Activated B cell treated with CpG ODN at 0.5 μM for 24 hours (primary cell): Measurements from ENCODE around the gene TMEM225B. TPM values are rescaled to one million over a fixed set of nuclear protein-coding genes. Genes with fewer than 3 reads are reported as not detected.
"Not testable (repeated sequence)": the region's sequence is repeated elsewhere in the genome, so short reads cannot be mapped to it uniquely, and the experiment has no call there.

ENCODE experiments used
- ATAC-seq: fragments of 200-7000 bp; cut with Tn5 transposase; one replicate; pipeline ENCODE4 v1.10.0; 2021; ENCODE audit warnings: low read depth, mild to moderate bottlenecking, moderate library complexity
- CTCF ChIA-PET: fragments of 350-600 bp; sonication (Branson Sonifier 250); formaldehyde crosslinking; loops from one replicate; lab custom pipeline; 2021; ENCODE audit warnings: antibody characterized with exemption; lab: Charles Lee
- POLR2A ChIA-PET: fragments of 350-600 bp; sonication (Branson Sonifier 250); formaldehyde crosslinking; loops from one replicate; lab custom pipeline; 2021; ENCODE audit warnings: antibody characterized with exemption; lab: Charles Lee
- DNase-seq: peaks from one replicate; pipeline ENCODE4 v3.0.0; 2022
- H3K27ac Mint-ChIP-seq: one replicate; pipeline ENCODE4 v1.8.0; 2020; ENCODE audit warnings: mixed read lengths
- H3K27me3 Mint-ChIP-seq: one replicate; pipeline ENCODE4 v1.8.0; 2021; ENCODE audit warnings: mixed read lengths
- H3K36me3 Mint-ChIP-seq: one replicate; pipeline ENCODE4 v1.8.0; 2021; ENCODE audit warnings: low read depth, mixed read lengths
- H3K4me1 Mint-ChIP-seq: one replicate; pipeline ENCODE4 v1.8.0; 2021; ENCODE audit warnings: mixed read lengths
- H3K4me3 Mint-ChIP-seq: one replicate; pipeline ENCODE4 v1.8.0; 2020; ENCODE audit warnings: mild to moderate bottlenecking, mixed read lengths
- H3K9me3 Mint-ChIP-seq: one replicate; pipeline ENCODE4 v1.8.0; 2020; ENCODE audit warnings: mixed read lengths
- intact Hi-C: fragments of 100-400 bp; cut with micrococcal nuclease; formaldehyde crosslinking; loops from one replicate; pipeline ENCODE4 v1.15.1; 2024
- total RNA-seq: library from RNA; stranded (reverse); gene quantifications from 2 replicates; pipeline ENCODE4 v1.2.3, GENCODE V29; 2022
- TF ChIP-seq, protein P1 (sequence below): fragments of 200-600 bp; IDR thresholded peaks from one replicate; pipeline ENCODE4 v1.8.0; 2022; ENCODE audit warnings: antibody characterized with exemption, mild to moderate bottlenecking

Gene TMEM225B
- total RNA-seq, 1 donor from 2014 or later: 0.53 TPM

GRCh38 chr7:99631295-99632109 is 33.4 kb downstream of the TMEM225B start:
- intact Hi-C loops: no loop called here
- POLR2A ChIA-PET: interaction anchor here (1.0 kb wide), 1 partner anchor 15 kb away, joined by 3 read pairs; the partner anchor contains the start of gene ZSCAN25

GRCh38 chr7:99637414-99637813 is 39.3 kb downstream of the TMEM225B start:
- H3K27ac Mint-ChIP-seq, CTCF ChIA-PET, intact Hi-C loops, ATAC-seq, H3K27me3 Mint-ChIP-seq, H3K4me1 Mint-ChIP-seq, POLR2A ChIA-PET, DNase-seq, H3K9me3 Mint-ChIP-seq, H3K4me3 Mint-ChIP-seq: not testable (repeated sequence)
- peaks cover 29% of the 10 kb centered on the region for H3K36me3 Mint-ChIP-seq

More at GRCh38 chr7:99631295-99632109, 33.4 kb downstream of the TMEM225B start:
- CTCF ChIA-PET: no interaction called here
- ATAC-seq (no peak), DNase-seq (no peak)
- Mint-ChIP-seq H3K4me1 (no peaks in the 10 kb centered on the region), H3K27me3 (no peaks in the 10 kb centered on the region), H3K9me3 (no peaks in the 10 kb centered on the region), H3K4me3 (no peak overlapping the region), H3K36me3 (peaks cover 59% of the 10 kb centered on the region), H3K27ac (no peak overlapping the region)
- TF ChIP-seq, protein P1, sequence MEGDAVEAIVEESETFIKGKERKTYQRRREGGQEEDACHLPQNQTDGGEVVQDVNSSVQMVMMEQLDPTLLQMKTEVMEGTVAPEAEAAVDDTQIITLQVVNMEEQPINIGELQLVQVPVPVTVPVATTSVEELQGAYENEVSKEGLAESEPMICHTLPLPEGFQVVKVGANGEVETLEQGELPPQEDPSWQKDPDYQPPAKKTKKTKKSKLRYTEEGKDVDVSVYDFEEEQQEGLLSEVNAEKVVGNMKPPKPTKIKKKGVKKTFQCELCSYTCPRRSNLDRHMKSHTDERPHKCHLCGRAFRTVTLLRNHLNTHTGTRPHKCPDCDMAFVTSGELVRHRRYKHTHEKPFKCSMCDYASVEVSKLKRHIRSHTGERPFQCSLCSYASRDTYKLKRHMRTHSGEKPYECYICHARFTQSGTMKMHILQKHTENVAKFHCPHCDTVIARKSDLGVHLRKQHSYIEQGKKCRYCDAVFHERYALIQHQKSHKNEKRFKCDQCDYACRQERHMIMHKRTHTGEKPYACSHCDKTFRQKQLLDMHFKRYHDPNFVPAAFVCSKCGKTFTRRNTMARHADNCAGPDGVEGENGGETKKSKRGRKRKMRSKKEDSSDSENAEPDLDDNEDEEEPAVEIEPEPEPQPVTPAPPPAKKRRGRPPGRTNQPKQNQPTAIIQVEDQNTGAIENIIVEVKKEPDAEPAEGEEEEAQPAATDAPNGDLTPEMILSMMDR: no peak

- ATAC-seq (no peak), DNase-seq (no peak)
- POLR2A ChIA-PET: no interaction called here
- no peaks in the 10 kb centered on the region for H3K27me3 Mint-ChIP-seq
- H3K9me3 Mint-ChIP-seq: no peaks in the 10 kb centered on the region
- peaks cover 28% of the 10 kb centered on the region for H3K36me3 Mint-ChIP-seq
- TF ChIP-seq, protein P1: no peak
- H3K4me1 Mint-ChIP-seq: no peaks in the 10 kb centered on the region
- intact Hi-C loops: no loop called here
- H3K27ac Mint-ChIP-seq: no peak overlapping the region
- H3K4me3 Mint-ChIP-seq: no peak overlapping the region
- CTCF ChIA-PET: no interaction called here
These were observed 40.7 kb downstream of the TMEM225B start for GRCh38 chr7:99638731-99639130.

- Mint-ChIP-seq H3K27me3 (no peaks in the 10 kb centered on the region), H3K27ac (no peak overlapping the region), H3K36me3 (peaks cover 28% of the 10 kb centered on the region), H3K4me1 (no peaks in the 10 kb centered on the region), H3K9me3 (no peaks in the 10 kb centered on the region), H3K4me3 (no peak overlapping the region)
- ChIA-PET CTCF (no interaction called here), POLR2A (no interaction called here)
- ATAC-seq (no peak), DNase-seq (no peak)
- intact Hi-C loops: no loop called here
- TF ChIP-seq, protein P1: no peak
These were observed 41.2 kb downstream of the TMEM225B start for GRCh38 chr7:99639267-99639666.

DNA sequence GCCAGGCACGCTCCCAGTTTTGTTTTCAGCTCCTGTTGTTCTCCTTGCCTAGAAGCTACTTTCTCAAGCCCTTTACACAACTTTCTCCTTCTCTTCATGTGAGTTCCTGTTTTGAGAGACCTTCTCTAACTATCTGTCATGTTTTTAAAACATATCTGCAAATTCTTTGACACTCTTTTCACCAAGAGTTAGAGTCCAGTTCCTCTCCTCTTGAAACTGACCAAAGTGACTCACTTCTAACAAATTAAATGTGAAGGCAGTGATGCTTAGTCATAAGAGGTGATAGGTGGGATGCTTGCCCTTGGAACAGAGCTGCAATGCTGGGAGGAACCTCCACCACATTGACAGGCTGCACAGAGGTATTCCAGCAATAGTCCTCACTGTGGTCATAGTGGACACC is 44.0 kb downstream of the TMEM225B start:
- intact Hi-C loops: no loop called here
- Mint-ChIP-seq H3K27ac (no peak overlapping the region), H3K4me3 (no peak overlapping the region), H3K4me1 (no peaks in the 10 kb centered on the region), H3K27me3 (no peaks in the 10 kb centered on the region), H3K9me3 (no peaks in the 10 kb centered on the region), H3K36me3 (peaks cover 34% of the 10 kb centered on the region)
- CTCF ChIA-PET: no interaction called here
- DNase-seq (no peak), ATAC-seq (no peak)
- POLR2A ChIA-PET: no interaction called here
- TF ChIP-seq, protein P1: no peak
